Epidermal melanocyte (primary cell): ENCODE data around the gene LRFN5.

Experiments used
- DNase-seq: peaks from one replicate; pipeline ENCODE4 v3.0.0; 2011; ENCODE audit warnings: low spot score; ENCODE audit not compliant: insufficient read length

The LRFN5 gene

DNA sequence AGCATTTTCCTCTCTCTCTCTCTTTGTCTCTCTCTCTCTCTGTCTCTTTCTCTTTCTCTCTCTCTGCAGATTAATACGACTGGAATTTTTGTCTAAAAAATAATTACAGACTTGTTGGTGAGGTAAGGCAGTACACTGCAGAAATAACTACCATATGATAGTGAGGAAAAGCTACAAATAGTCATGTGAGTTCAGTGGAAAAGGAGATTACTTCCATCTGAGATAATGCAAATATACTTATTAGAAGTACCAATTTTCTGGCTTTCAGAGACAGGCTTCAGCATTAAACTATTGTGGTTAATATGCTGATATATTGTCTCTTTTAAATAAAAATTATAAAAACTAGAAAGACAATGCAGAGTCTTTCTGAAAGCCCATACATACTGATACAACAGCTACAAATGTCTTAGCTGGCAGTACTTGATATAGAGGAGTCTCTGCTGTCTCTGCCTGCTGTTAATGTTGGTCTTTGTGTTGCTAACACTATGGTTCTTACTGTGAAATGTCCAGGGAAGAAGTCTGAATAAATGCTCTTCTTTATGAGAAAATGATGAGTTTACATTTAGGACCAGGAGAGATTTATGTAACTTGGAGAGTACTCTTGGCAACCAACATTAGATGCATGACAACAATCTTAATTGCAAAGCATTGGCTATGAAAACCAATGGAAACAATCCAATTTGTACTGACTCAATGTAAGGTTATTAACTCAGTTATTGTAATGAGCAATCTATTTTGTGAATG is 167.0 kb downstream of the LRFN5 start:
- DNase-seq, result no peak

- DNase-seq, result no peak
These were observed 175.8 kb downstream of the LRFN5 start for GRCh38 chr14:41782511-41782910.

DNA sequence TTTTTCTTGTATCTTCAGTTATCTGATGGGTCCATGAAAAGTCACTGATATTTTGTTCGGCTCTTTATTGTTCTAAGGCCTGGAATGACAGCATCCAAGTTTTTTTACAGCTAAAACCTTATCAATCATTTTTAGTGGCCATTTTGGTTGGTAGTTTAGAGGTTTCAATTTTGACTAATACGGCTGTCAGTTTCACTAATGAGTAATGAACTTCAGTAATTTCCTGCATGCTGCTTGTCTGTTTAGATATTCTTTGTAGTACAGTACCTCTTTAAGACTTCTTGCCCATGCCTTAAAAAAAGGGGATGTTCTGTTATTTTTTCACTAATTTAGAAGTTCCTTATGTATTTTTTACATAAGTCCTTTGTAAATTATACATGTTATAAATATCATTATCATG is 176.7 kb downstream of the LRFN5 start:
- DNase-seq, result no peak

- no peak for DNase-seq
These were observed 179.0 kb downstream of the LRFN5 start for GRCh38 chr14:41785696-41786095.

DNA sequence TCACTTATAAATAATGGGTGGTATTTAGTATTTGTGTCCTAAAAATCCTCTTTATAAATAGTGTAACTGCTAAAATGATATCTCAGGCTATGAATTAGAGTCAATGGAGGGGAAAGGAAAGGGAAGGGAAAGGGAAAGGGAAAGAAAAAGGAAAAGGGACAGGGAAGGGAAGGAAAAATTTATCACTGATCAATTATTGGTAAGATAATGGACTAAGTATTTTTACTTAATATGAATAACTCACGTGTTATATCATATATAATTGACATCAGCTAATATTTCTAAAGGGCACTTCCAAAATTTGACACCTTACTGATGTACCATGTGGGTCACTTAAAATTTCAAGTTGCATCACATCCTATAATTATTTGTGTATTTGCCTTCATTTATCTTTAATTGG is 193.1 kb downstream of the LRFN5 start:
- no peak for DNase-seq

GRCh38 chr14:41805633-41806032 is 199.0 kb downstream of the LRFN5 start:
- no peak for DNase-seq

GRCh38 chr14:41806366-41806975 is 199.8 kb downstream of the LRFN5 start:
- DNase-seq, result no peak

DNA sequence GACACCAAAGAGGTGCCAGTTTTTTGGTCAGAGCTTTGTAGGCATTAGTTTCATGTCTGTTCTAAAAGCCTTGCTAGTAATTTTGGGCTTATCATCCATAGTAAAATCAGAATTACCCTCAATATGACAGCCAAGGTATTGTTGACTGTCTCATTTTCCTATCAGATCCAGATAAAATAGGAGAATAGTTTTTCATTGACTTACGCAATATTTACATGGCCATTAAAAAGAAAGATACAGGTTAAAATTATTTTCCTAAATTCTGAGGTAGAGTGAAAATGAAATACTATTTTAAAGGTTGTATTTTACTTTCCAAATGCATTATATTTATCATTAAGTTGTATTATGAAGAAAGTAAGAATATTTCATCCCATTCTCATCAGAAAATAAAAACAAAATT is 203.7 kb downstream of the LRFN5 start:
- no peak for DNase-seq

- no peak for DNase-seq
These were observed 210.9 kb downstream of the LRFN5 start for GRCh38 chr14:41817626-41818025.

DNA sequence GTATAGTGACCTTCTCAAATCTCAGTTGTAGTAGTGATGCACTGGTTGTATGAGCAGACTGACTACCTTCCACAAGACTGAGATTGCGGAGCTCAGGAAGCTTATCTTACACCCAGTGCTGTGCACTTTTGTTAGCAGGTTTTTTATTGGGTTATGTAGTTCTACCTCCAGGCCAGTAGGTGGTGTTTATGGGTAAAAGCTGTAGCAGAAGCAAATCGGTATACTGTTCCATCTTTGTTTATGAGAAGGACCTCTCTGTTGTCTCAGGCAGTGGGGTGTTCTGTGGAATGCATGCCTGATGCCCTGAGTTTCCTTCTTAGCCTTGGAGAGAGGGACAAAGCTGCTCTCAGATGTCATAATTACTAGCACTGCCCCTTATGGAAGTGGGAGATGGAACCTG is 217.8 kb downstream of the LRFN5 start:
- no peak for DNase-seq

DNA sequence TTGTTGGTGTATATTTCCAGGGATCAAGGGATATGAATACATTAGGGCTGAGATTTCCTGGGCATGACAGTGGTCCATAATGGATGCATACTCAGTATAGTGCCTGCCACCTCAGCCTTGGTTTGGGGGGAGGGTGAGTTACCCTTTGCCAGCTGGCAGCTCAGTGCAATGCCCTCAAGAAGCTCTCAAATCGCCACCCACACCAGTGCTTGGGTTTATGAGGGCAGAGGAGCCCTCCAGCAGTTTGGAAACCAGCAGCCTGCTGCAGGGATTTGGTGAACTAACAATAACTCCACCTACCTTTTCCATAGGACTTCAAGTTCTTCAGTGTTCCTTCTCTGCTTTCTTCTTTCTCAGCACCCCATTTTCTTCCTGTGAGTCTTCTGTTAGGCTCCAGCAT is 218.9 kb downstream of the LRFN5 start:
- DNase-seq, result no peak

GRCh38 chr14:41830714-41831406 is 224.2 kb downstream of the LRFN5 start:
- no peak for DNase-seq

GRCh38 chr14:41839661-41840060 is 233.0 kb downstream of the LRFN5 start:
- no peak for DNase-seq

DNA sequence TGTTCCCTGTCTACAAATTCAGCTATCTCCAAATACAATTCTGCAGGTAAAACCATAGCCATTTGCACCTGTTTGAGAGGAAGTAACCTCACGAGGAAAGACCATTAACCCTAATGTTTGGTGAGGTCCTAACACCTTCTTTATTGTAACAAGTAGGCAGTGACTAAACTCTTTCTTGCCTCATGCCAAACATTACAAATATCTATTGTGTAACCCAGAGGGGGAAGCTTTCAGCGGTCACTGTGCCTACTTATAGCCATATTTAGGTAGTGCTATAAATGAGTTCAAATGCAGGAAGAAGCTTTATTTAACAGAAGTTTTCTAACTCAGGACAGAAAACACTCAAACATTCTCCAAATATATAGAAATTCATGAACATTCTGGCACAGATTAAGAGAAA is 252.7 kb downstream of the LRFN5 start:
- no peak for DNase-seq

DNA sequence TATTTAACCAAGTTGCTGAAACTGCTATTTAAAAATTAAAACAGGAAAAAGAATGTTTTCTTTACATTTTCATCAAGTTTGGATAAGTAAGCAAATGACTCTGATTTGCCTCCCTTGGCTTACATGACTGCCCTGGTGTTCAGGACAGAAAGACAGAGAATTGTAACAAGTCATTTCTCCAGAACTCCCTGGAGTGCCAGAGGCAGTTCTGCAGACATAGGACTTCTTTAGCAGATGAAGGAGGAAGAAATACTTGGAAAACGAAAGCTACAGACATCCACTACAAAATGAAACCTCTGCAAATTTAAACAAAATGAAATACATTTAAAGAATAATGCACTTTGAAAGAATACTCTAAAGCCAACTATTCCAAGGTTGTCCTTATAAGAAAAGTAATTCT is 253.9 kb downstream of the LRFN5 start:
- no peak for DNase-seq

DNA sequence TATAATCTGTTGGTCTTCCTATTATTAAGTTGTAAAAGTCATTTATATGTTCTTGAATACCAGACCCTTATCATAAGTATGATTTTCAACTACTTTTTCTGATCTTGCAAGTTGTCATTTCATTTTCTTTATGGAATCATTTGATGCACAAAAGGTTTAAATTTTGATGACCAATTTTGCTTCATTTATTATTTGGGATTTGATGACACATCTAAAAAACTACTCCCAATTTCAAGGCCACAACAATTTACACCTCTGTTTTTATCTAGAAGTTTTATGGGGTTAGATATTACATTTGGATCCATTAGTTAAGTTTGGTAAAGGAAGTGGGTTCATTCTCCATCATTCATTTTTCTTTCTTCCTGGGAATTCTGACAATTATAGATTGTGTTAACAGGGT is 259.2 kb downstream of the LRFN5 start:
- DNase-seq, result no peak

DNA sequence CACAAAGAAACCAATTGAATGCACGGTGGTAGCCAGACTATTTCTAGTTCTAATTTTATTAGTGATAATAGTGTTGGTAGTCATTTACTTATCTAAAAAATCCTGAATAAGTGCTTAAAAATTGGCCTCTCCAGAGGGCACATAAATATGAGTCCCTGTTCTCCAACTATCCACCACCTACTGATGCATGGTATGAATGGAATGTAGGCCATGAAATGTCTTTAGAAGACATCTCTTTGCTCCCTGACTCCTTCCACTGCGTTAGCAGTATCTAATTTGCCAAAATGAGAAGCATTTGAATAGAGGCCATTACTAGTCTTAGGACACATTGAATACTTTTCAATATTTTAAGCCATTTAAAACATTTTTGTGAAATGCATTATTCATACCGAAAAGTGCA is 261.7 kb downstream of the LRFN5 start:
- DNase-seq, result no peak

DNA sequence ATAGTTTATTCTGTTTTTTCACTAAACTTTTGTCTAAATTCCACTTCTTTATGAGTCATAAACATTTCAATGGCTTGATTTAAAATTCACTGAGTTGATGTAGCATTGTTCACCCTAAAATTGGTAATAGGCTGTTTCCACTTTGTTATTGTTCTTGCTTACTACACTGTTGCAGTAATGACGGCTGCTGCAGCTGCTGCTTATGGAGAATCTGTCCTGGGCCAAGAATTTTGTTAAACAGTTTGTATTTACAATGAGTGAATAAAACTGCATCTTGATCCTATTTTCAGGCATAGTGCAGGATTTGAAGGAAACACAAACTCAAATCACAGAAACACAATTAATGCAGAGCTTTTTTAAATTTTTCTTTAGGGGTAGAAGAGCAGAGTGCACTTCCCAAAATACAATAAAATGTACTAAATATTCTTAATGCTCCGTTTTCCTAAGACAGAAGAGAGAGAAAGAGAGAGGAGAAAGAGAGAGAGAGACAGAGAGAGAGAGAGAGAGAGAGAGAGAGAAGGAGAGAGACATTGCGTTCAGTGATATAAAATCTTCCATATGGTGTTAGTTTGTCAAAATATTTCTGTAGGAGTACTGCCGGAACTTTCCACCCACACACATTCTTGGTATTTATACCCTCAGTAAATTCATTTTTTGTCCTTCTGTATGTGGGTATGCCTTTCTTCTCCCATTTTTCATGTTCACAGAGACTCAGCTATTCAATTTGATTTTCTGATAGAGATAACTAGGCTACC is 266.4 kb downstream of the LRFN5 start:
- no peak for DNase-seq

DNA sequence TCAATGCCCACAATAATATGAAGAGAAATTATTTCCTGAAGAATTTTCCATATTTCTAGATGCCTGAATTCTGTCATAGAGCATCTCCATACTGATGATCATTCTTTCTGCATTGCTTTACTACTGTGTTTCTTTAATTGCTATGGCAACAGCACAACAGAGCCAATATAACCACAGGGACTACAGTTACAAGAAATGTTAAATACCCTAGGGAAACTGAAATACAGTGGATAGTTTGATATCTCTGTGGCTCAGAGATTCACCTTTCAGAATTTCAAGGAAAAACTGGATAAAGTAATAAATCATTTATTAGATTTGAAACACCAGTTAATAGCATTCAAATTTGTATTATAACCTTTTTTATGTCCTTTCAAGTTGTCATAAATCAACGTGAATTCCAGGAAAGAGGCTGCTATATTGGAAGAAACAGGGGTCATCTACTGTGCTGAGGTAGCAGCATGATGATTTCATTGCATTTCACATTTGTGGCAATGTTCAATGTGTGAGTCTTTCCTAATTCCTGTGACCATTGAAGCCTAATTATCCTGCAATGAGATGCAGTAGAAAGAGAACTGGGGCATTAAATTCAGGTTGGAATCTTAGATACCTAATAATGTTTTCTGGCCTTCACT is 267.1 kb downstream of the LRFN5 start:
- DNase-seq, result no peak

DNA sequence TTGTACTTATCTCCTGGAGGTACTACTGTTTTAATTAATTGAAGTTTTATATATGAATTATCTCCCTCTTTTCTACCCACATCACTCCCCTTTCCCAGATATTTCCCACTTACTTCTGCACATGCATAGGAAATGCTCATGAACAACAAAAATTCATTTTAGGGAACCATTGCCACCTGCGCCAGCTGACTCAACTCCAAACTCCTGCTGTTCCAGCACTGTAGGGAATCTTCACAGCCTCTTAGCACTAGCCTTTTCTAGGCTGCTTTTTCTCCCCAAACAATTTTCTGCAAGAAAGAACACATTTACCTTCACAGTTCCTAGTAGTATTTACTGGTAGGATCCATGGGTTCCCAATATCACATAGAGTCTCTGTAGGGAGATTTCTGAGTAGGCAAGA is 268.4 kb downstream of the LRFN5 start:
- no peak for DNase-seq

DNA sequence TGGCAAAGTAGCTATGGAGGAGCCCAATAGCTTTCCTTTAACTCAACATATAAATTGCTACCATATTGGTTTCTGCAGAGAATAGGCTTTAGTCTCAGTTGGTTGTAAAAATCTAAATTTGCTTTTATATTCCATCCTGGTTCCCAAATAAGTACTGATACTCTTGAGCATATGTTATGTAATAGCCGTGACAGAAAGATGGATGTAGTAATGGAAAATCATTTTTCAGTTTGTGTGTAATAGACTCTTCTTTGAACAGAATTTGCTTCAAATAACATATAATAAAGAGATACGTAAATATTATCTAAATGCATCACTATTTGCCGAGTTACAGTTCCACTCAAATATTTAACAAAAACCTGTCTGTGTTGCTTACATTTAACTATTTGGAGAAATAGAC is 271.6 kb downstream of the LRFN5 start:
- no peak for DNase-seq

- DNase-seq, result no peak
These were observed 284.9 kb downstream of the LRFN5 start for GRCh38 chr14:41891624-41892023.
